Smooth muscle cell (in vitro differentiated cells): ENCODE results near the gene IDUA. TPM values are rescaled to one million over a fixed set of nuclear protein-coding genes. Genes with fewer than 3 reads are reported as not detected.

Experiments
- DNase-seq: peaks from one replicate; lab custom pipeline; 2025; ENCODE audit not compliant: unreplicated experiment; lab: John Stamatoyannopoulos, UW
- H2AFZ ChIP-seq: fragments of 200-600 bp; sonication (generic); 2 replicates; pipeline ENCODE4 v1.6.0; 2016; ENCODE audit warnings: antibody characterized with exemption, low read depth, mild to moderate bottlenecking
- H3F3A ChIP-seq: fragments of 200-600 bp; sonication (generic); 2 replicates; pipeline ENCODE4 v1.6.0; 2017; ENCODE audit warnings: antibody characterized with exemption, low read depth
- H3K27ac ChIP-seq: fragments of 200-600 bp; sonication (generic); 2 replicates; pipeline ENCODE4 v1.5.1; 2016; ENCODE audit warnings: low read depth, mild to moderate bottlenecking
- H3K27me3 ChIP-seq: fragments of 200-600 bp; sonication (generic); 2 replicates; pipeline ENCODE4 v1.6.1; 2016; ENCODE audit warnings: low read depth, mild to moderate bottlenecking
- H3K36me3 ChIP-seq: fragments of 200-600 bp; sonication (generic); 2 replicates; pipeline ENCODE4 v1.5.1; 2016; ENCODE audit warnings: low read depth
- H3K4me1 ChIP-seq: fragments of 200-600 bp; sonication (generic); 2 replicates; pipeline ENCODE4 v1.5.1; 2016; ENCODE audit warnings: low read depth
- H3K4me2 ChIP-seq: fragments of 200-600 bp; sonication (generic); 2 replicates; pipeline ENCODE4 v1.6.0; 2016; ENCODE audit warnings: mild to moderate bottlenecking
- H3K4me3 ChIP-seq: fragments of 200-600 bp; sonication (generic); 2 replicates; pipeline ENCODE4 v1.5.1; 2016; ENCODE audit warnings: mild to moderate bottlenecking
- H3K79me2 ChIP-seq: fragments of 200-600 bp; sonication (generic); 2 replicates; pipeline ENCODE4 v1.6.0; 2016; ENCODE audit warnings: low read depth, mild to moderate bottlenecking
- H3K9ac ChIP-seq: fragments of 200-600 bp; sonication (generic); 2 replicates; pipeline ENCODE4 v1.6.0; 2016; ENCODE audit warnings: low read depth
- H3K9me3 ChIP-seq: fragments of 200-600 bp; sonication (generic); replicated peaks from 2 replicates; pipeline ENCODE4 v1.5.1; 2016; ENCODE audit warnings: low read depth
- H4K20me1 ChIP-seq: fragments of 200-600 bp; sonication (generic); 2 replicates; pipeline ENCODE4 v1.6.0; 2016; ENCODE audit warnings: low read depth
- CTCF ChIP-seq: fragments of 200-600 bp; sonication (generic); IDR thresholded peaks from 2 replicates; pipeline ENCODE4 v1.5.1; 2017; ENCODE audit warnings: borderline replicate concordance, mild to moderate bottlenecking, antibody characterized with exemption; ENCODE audit not compliant: insufficient read depth, poor library complexity, severe bottlenecking
- WGBS: methylation state at CpG from one replicate; pipeline ENCODE4 v1.1.7; 2016; ENCODE audit warnings: low lambda C conversion rate; 5-methylcytosine and 5-hydroxymethylcytosine counted together
- polyA plus RNA-seq: library from polyadenylated mRNA; unstranded; fragments of >200 nt; fragmentation: Nextera tagmentation; extraction: Ambion mirVana; gene quantifications from 2 replicates; pipeline ENCODE4 v1.2.1, GENCODE V29; 2016
- total RNA-seq: library from RNA; depleted of rRNA; stranded (reverse); fragments of >200 nt; gene quantifications from 2 replicates; pipeline ENCODE4 v1.2.3, GENCODE V29; 2014

Gene IDUA
- total and polyA plus RNA-seq, 2 experiments from 2014 or later = 6.3 to 49.9 TPM

- 89% methylated on average over 27 of the region's 35 CpGs for WGBS
- H3K9ac ChIP-seq = no peak overlapping the region
- peaks cover 5% of the 10 kb centered on the region for H3K4me1 ChIP-seq
- H3F3A ChIP-seq = no peaks in the 10 kb centered on the region
- H3K9me3 ChIP-seq = no peaks in the 10 kb centered on the region
- no peaks in the 10 kb centered on the region for H3K27me3 ChIP-seq
- no peaks in the 10 kb centered on the region for H3K79me2 ChIP-seq
- no peak overlapping the region for H3K4me3 ChIP-seq
- H3K4me2 ChIP-seq = no peak overlapping the region
- H3K36me3 ChIP-seq = no peaks in the 10 kb centered on the region
- DNase-seq = no peak
- H4K20me1 ChIP-seq = no peaks in the 10 kb centered on the region
- H2AFZ ChIP-seq = no peak overlapping the region
- H3K27ac ChIP-seq = no peak overlapping the region
- no peak for TF ChIP-seq CTCF
Observed at GRCh38 chr4:1033840-1034551, 47.2 kb downstream of the IDUA start.

- no peaks in the 10 kb centered on the region for H3K36me3 ChIP-seq
- TF ChIP-seq CTCF = no peak
- H3K27me3 ChIP-seq = no peaks in the 10 kb centered on the region
- H4K20me1 ChIP-seq = no peaks in the 10 kb centered on the region
- no peak overlapping the region for H3K27ac ChIP-seq
- H3K79me2 ChIP-seq = no peaks in the 10 kb centered on the region
- no peak overlapping the region for H3K9ac ChIP-seq
- no peaks in the 10 kb centered on the region for H3K9me3 ChIP-seq
- 92% methylated on average over 26 of the region's 26 CpGs for WGBS
- peaks cover 10% of the 10 kb centered on the region for H3K4me1 ChIP-seq
- no peaks in the 10 kb centered on the region for H3F3A ChIP-seq
- H3K4me2 ChIP-seq = no peak overlapping the region
- no peak overlapping the region for H2AFZ ChIP-seq
- H3K4me3 ChIP-seq = no peak overlapping the region
- DNase-seq = no peak
Observed at GRCh38 chr4:1035510-1035909, 48.7 kb downstream of the IDUA start.

- H3K27ac ChIP-seq = no peak overlapping the region
- no peak for DNase-seq
- peaks cover 14% of the 10 kb centered on the region for H3K4me1 ChIP-seq
- H3K9ac ChIP-seq = no peak overlapping the region
- H3K9me3 ChIP-seq = no peaks in the 10 kb centered on the region
- no peak overlapping the region for H3K4me2 ChIP-seq
- no peak for TF ChIP-seq CTCF
- WGBS = 93% methylated on average over 10 of the region's 15 CpGs
- H4K20me1 ChIP-seq = no peaks in the 10 kb centered on the region
- H2AFZ ChIP-seq = no peak overlapping the region
- H3K4me3 ChIP-seq = no peak overlapping the region
- H3K79me2 ChIP-seq = no peaks in the 10 kb centered on the region
- no peaks in the 10 kb centered on the region for H3K27me3 ChIP-seq
- H3K36me3 ChIP-seq = no peaks in the 10 kb centered on the region
- H3F3A ChIP-seq = no peaks in the 10 kb centered on the region
Observed at GRCh38 chr4:1036095-1036494, 49.3 kb downstream of the IDUA start.
